B cell (primary cell): ENCODE data around the gene GBX1. TPM values are rescaled to one million over a fixed set of nuclear protein-coding genes. Genes with fewer than 3 reads are reported as not detected.
A peak's percentile ranks its signal among the peaks of the same experiment; 100 is the strongest.

Experiments
- ATAC-seq: fragments of 200-7000 bp; cut with Tn5 transposase; one replicate; pipeline ENCODE4 v1.10.0; 2021; ENCODE audit warnings: low read depth, mild to moderate bottlenecking, moderate number of reproducible peaks, moderate library complexity
- CTCF ChIA-PET: fragments of 350-600 bp; sonication (Branson Sonifier 250); formaldehyde crosslinking; loops from one replicate; lab custom pipeline; 2021; ENCODE audit warnings: antibody characterized with exemption, inconsistent platforms; lab: Charles Lee
- POLR2A ChIA-PET: fragments of 350-600 bp; sonication (Branson Sonifier 250); formaldehyde crosslinking; loops from one replicate; lab custom pipeline; 2021; ENCODE audit warnings: antibody characterized with exemption; lab: Charles Lee
- DNase-seq: peaks from one replicate; pipeline ENCODE4 v3.0.0; 2013
- H2AFZ ChIP-seq: 2 replicates; pipeline ENCODE4 v1.6.1; 2012; ENCODE audit warnings: mild to moderate bottlenecking, low read depth, low read length; ENCODE audit not compliant: insufficient read depth, poor library complexity, severe bottlenecking
- H3K27ac ChIP-seq, 2 donors: 1 replicate in 1 of 2; 2 replicates in 1 of 2; pipeline ENCODE4 v1.5.1; 2012 to 2013; ENCODE audit warnings: low read length in 2 of 2, mild to moderate bottlenecking in 2 of 2, moderate library complexity in 1 of 2
- H3K27me3 ChIP-seq, 4 experiments: fragments of 200-600 bp in 1 of 4; sonication (generic) in 1 of 4; replicated peaks in 1 of 4; 1 replicate in 2 of 4; 2 replicates in 2 of 4; pipeline versions ENCODE4 v1.6.1 to v1.7.0; 2013 to 2016; ENCODE audit warnings: low read length in 3 of 4, mild to moderate bottlenecking in 2 of 4, mixed read lengths in 1 of 4, moderate library complexity in 1 of 4; ENCODE audit not compliant: insufficient read depth in 4 of 4, control insufficient read depth in 3 of 4; ENCODE audit errors: control extremely low read depth in 1 of 4
- H3K36me3 ChIP-seq, 2 experiments: replicated peaks in 1 of 2; 1 replicate in 1 of 2; 2 replicates in 1 of 2; pipeline versions ENCODE4 v1.6.1 to v1.7.1; 2013; ENCODE audit warnings: low read length in 1 of 2; ENCODE audit not compliant: insufficient read depth in 2 of 2, control insufficient read depth in 1 of 2; ENCODE audit errors: control extremely low read depth in 1 of 2, extremely low read depth in 1 of 2
- H3K4me1 ChIP-seq, 2 donors: fragments of 200-600 bp in 1 of 2; sonication (generic) in 1 of 2; 1 replicate in 1 of 2; 2 replicates in 1 of 2; pipeline versions ENCODE4 v1.5.1 to v1.6.1; 2013 to 2017; ENCODE audit warnings: low read length in 2 of 2; ENCODE audit not compliant: control insufficient read depth in 2 of 2, insufficient read depth in 2 of 2
- H3K4me2 ChIP-seq: replicated peaks from 2 replicates; pipeline ENCODE3; 2012; ENCODE audit warnings: mild to moderate bottlenecking, low read depth, low read length; ENCODE audit not compliant: poor library complexity, severe bottlenecking
- H3K4me3 ChIP-seq, 5 experiments: fragments of 200-600 bp in 1 of 5; sonication (generic) in 1 of 5; 1 replicate in 3 of 5; 2 replicates in 2 of 5; pipeline versions ENCODE4 v1.5.1 to v1.7.0; 2011 to 2016; ENCODE audit warnings: low read length in 4 of 5, mild to moderate bottlenecking in 4 of 5, low read depth in 2 of 5, control low read depth in 1 of 5, moderate library complexity in 1 of 5; ENCODE audit not compliant: insufficient read depth in 1 of 5; ENCODE audit errors: control extremely low read depth in 1 of 5, extremely low read depth in 1 of 5
- H3K79me2 ChIP-seq: fragments of 200-600 bp; sonication (generic); one replicate; pipeline ENCODE4 v1.6.0; 2016; ENCODE audit warnings: low read length; ENCODE audit not compliant: control insufficient read depth, insufficient read depth
- H3K9ac ChIP-seq: fragments of 200-600 bp; sonication (generic); 2 replicates; pipeline ENCODE4 v1.6.1; 2017; ENCODE audit warnings: mild to moderate bottlenecking, low read length, moderate library complexity
- H3K9me3 ChIP-seq, 3 donors: one replicate each; pipeline versions ENCODE4 v1.6.1 to v1.7.1; 2013; ENCODE audit warnings: low read length in 2 of 3; ENCODE audit not compliant: control insufficient read depth in 2 of 3, insufficient read depth in 1 of 3; ENCODE audit errors: control extremely low read depth in 1 of 3
- H4K20me1 ChIP-seq: 2 replicates; pipeline ENCODE4 v1.6.0; 2012; ENCODE audit warnings: mild to moderate bottlenecking, low read length; ENCODE audit not compliant: insufficient read depth, control insufficient read depth, poor library complexity, severe bottlenecking
- H3K27ac Mint-ChIP-seq: one replicate; pipeline ENCODE4 v1.8.0; 2021; ENCODE audit warnings: mixed read lengths
- H3K27me3 Mint-ChIP-seq: one replicate; pipeline ENCODE4 v1.8.0; 2021; ENCODE audit warnings: mixed read lengths
- H3K4me1 Mint-ChIP-seq: one replicate; pipeline ENCODE4 v1.8.0; 2021; ENCODE audit warnings: mixed read lengths
- H3K4me3 Mint-ChIP-seq: one replicate; pipeline ENCODE4 v1.8.0; 2021; ENCODE audit warnings: mixed read lengths
- H3K9me3 Mint-ChIP-seq: one replicate; pipeline ENCODE4 v1.8.0; 2022; ENCODE audit warnings: mixed read lengths; ENCODE audit not compliant: insufficient read depth
- EZH2 ChIP-seq: IDR thresholded peaks from 2 replicates; pipeline ENCODE4 v1.6.1; 2012; ENCODE audit warnings: borderline replicate concordance, low read depth, mild to moderate bottlenecking, moderate library complexity, low read length; ENCODE audit not compliant: insufficient read depth, poor library complexity, severe bottlenecking
- WGBS: methylation state at CpG from one replicate; pipeline ENCODE4 v1.1.5; 2013; ENCODE audit warnings: missing lambda C conversion rate; ENCODE audit not compliant: insufficient coverage; 5-methylcytosine and 5-hydroxymethylcytosine counted together
- intact Hi-C: fragments of 100-400 bp; cut with micrococcal nuclease; formaldehyde crosslinking; loops from one replicate; pipeline ENCODE4 v1.10.0; 2022
- polyA plus RNA-seq: library from polyadenylated mRNA; depleted of rRNA; stranded (reverse); fragments of >200 nt; gene quantifications from 2 replicates; pipeline ENCODE4 v1.2.3, GENCODE V29; 2012
- total RNA-seq, 2 donors: library from RNA; stranded (reverse); fragments of 120-200 nt in 1 of 2; gene quantifications; 1 replicate in 1 of 2; 2 replicates in 1 of 2; pipeline versions ENCODE4 v1.2.3 to v1.2.4, GENCODE V29; 2013 to 2022
- TF ChIP-seq, protein P1 (sequence below): fragments of 200-600 bp; IDR thresholded peaks from one replicate; pipeline ENCODE4 v1.8.0; 2022; ENCODE audit warnings: antibody characterized with exemption, mild to moderate bottlenecking

The GBX1 gene
- total and polyA plus RNA-seq, 2 donors (not counting 1 experiment from before 2014, with no cell fraction given): not detected

DNA sequence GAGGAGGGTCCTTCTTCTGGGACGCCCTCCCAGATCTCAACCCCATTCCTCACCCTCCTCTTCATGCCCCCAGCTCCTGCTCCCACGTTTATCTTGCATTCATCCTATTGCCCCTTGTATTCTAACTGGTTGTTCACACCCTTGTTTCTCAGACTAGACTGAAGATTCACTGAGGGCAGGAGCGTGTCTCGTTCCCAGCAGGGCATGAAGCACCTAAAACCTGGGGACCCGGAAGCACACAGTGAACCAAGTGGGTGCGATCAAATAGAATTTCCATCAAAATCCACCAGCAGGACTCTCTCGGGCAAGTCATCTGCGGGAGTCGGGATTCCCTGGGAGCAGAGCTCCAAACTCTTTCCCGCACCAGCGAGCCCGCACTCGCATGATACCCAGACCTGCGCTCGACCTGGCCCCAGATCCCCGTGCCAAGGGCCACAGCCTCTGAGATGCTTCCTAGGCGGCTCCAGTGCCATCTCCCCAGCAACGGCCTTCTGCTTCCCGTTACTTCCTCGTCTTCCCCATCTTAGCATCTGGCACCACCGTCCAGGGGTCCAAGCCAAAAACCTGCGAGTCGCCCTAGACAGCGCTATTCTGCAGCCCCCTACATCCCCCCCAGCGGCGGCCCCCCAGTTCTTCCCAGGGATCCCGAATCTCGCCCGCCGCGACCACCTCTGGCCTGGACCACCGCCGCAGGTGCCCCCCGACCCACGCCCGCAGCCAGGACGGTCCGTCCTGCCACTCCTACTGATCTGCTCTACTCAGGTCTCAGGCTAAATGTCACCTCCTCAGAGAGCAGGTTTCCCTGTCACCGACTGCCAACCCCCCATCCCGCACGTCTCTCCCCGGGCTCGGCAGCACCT is 6.1 kb upstream of the GBX1 start:
- H3K27me3 ChIP-seq: peaks cover 0 to 42% (median 17%) of the 10 kb centered on the region in 4 experiments
- H3K4me3 Mint-ChIP-seq: no peak overlapping the region
- DNase-seq: no peak
- no peak overlapping the region for H2AFZ ChIP-seq
- peaks cover 50% of the 10 kb centered on the region for H3K27me3 Mint-ChIP-seq
- no peak overlapping the region for H3K4me2 ChIP-seq
- H3K4me3 ChIP-seq: no peak overlapping the region
- intact Hi-C loops: loop anchor here (2.0 kb wide), 2 partner anchors 59 to 71 kb away; partner anchors contain the start of gene CHPF2
- peak overlapping the region; percentile 46 for H3K27ac Mint-ChIP-seq
- TF ChIP-seq, protein P1, sequence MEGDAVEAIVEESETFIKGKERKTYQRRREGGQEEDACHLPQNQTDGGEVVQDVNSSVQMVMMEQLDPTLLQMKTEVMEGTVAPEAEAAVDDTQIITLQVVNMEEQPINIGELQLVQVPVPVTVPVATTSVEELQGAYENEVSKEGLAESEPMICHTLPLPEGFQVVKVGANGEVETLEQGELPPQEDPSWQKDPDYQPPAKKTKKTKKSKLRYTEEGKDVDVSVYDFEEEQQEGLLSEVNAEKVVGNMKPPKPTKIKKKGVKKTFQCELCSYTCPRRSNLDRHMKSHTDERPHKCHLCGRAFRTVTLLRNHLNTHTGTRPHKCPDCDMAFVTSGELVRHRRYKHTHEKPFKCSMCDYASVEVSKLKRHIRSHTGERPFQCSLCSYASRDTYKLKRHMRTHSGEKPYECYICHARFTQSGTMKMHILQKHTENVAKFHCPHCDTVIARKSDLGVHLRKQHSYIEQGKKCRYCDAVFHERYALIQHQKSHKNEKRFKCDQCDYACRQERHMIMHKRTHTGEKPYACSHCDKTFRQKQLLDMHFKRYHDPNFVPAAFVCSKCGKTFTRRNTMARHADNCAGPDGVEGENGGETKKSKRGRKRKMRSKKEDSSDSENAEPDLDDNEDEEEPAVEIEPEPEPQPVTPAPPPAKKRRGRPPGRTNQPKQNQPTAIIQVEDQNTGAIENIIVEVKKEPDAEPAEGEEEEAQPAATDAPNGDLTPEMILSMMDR: no peak
- no peak for TF ChIP-seq EZH2
- no peaks in the 10 kb centered on the region for H3K79me2 ChIP-seq
- H3K9me3 Mint-ChIP-seq: no peaks in the 10 kb centered on the region
- peaks cover 8% of the 10 kb centered on the region for H3K4me1 Mint-ChIP-seq
- H3K4me1 ChIP-seq: no peaks in the 10 kb centered on the region
- no peak overlapping the region for H3K27ac ChIP-seq
- CTCF ChIA-PET: interaction anchor here (1.3 kb wide), 1 partner anchor 50 kb away, joined by 5 read pairs; no protein-coding TSS in a partner anchor
- ATAC-seq: no peak
- WGBS: 89% methylated on average over 37 of the region's 43 CpGs
- no peaks in the 10 kb centered on the region for H3K36me3 ChIP-seq
- no peaks in the 10 kb centered on the region for H4K20me1 ChIP-seq
- H3K9ac ChIP-seq: no peak overlapping the region
- H3K9me3 ChIP-seq: peaks cover 0 to 30% (median 0%) of the 10 kb centered on the region in 3 donors
- POLR2A ChIA-PET: no interaction called here
